Stimulated activated CD8-positive, alpha-beta memory T cell treated with anti-CD3 and anti-CD28 coated beads, Interleukin-4, amount 100 ng/mL, for 24 hours (primary cell): ENCODE measurements around the gene ADARB2.
"Not testable (repeated sequence)": the region's sequence is repeated elsewhere in the genome, so short reads cannot be mapped to it uniquely, and the experiment has no call there.

Experiments used
- DNase-seq: peaks from one replicate; pipeline ENCODE4 v3.0.0-alpha.2; 2020; ENCODE audit warnings: low read depth

The ADARB2 gene

GRCh38 chr10:1408651-1409367 is 328.5 kb downstream of the ADARB2 start:
- DNase-seq = no peak

GRCh38 chr10:1406967-1407945 is 330.1 kb downstream of the ADARB2 start:
- no peak for DNase-seq

- no peak for DNase-seq
Measured at GRCh38 chr10:1406132-1406966, 331.0 kb downstream of the ADARB2 start.

- DNase-seq = no peak
Measured at GRCh38 chr10:1404323-1405260, 332.7 kb downstream of the ADARB2 start.

GRCh38 chr10:1403508-1404322 is 333.6 kb downstream of the ADARB2 start:
- no peak for DNase-seq

GRCh38 chr10:1402816-1403507 is 334.4 kb downstream of the ADARB2 start:
- no peak for DNase-seq

- DNase-seq = no peak
Measured at GRCh38 chr10:1402016-1402770, 335.1 kb downstream of the ADARB2 start.

- no peak for DNase-seq
Measured at GRCh38 chr10:1401071-1401965, 336.0 kb downstream of the ADARB2 start.

- no peak for DNase-seq
Measured at GRCh38 chr10:1400101-1401070, 336.9 kb downstream of the ADARB2 start.

- DNase-seq = no peak
Measured at GRCh38 chr10:1399431-1400100, 337.8 kb downstream of the ADARB2 start.

- DNase-seq = no peak
Measured at GRCh38 chr10:1398626-1399410, 338.5 kb downstream of the ADARB2 start.

- not testable (repeated sequence) for DNase-seq
Measured at GRCh38 chr10:1398116-1398515, 339.2 kb downstream of the ADARB2 start.

GRCh38 chr10:1396297-1396635 is 341.1 kb downstream of the ADARB2 start:
- no peak for DNase-seq

GRCh38 chr10:1395481-1396296 is 341.6 kb downstream of the ADARB2 start:
- DNase-seq = no peak
